Measurements from ENCODE around the gene ARFIP2. TPM values are rescaled to one million over a fixed set of nuclear protein-coding genes. Genes with fewer than 3 reads are reported as not detected.

The ARFIP2 gene
- polyA plus RNA-seq, 2 of the 4 experiments (the other 2 are of a cell fraction): 79.2 to 87.9 TPM

DNA sequence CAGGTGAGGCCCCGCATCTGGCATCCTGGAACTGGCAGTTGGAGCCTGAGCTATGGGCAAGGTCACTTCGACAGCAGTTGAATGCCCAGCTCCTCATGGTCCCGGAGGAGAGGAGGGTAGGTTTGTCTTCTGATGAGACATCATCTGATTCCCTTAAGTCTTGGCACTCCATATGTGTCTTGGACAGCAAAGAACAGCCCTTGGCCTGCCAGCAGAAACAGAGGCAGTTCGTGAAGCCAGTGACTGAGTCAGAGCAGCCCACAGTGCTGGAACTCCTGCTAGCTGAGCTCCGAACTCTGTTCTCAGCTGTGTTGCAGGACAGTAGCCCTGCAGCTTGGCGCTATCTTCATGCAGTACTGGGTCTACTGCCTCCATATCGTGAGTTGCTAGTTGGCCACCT lies 17.0 kb upstream of the ARFIP2 start:
- H3K9me3 ChIP-seq: no peaks in the 10 kb centered on the region
- ATAC-seq (peak in 1 of 2 experiments; percentile 37; a peak in 3 of 6 replicates), DNase-seq (ENCODE audit: low read depth in 1 of 2, low spot score in 1 of 2) (no peak), FAIRE-seq (no peak)
- WGBS (ENCODE audit: missing lambda C conversion rate): 61% methylated on average over 6 of the region's 7 CpGs
- no peaks in the 10 kb centered on the region for H3K4me1 ChIP-seq
- ChIA-PET CTCF (interaction anchor here (0.7 to 6.0 kb wide), 7 partner anchors 8 to 135 kb away, joined by 3 to 30 read pairs (median 3); no protein-coding TSS in a partner anchor), POLR2A (interaction anchor here (1.2 kb wide), 1 partner anchor 17 kb away, joined by 3 read pairs; the partner anchor contains the start of genes ARFIP2 and TIMM10B)
- H3K4me3 ChIP-seq: no peak overlapping the region
- H3K4me2 ChIP-seq: no peak overlapping the region
- H3K27ac ChIP-seq: no peak overlapping the region
- TF ChIP-seq FOSB (CRISPR knock-in tag; IDR thresholded peaks at IDR 0.05) (no peak), CEBPB (IDR thresholded peaks at IDR 0.05) (no peak), MYC (IDR thresholded peaks at IDR 0.05; ENCODE audit: borderline replicate concordance, low read length) (no peak), TFCP2L1 (CRISPR knock-in tag; IDR thresholded peaks at IDR 0.05) (no peak), EHF (CRISPR knock-in tag; IDR thresholded peaks at IDR 0.05) (no peak), ZSCAN20 (CRISPR knock-in tag; IDR thresholded peaks at IDR 0.05) (no peak)
- TF ChIP-seq, protein P1, sequence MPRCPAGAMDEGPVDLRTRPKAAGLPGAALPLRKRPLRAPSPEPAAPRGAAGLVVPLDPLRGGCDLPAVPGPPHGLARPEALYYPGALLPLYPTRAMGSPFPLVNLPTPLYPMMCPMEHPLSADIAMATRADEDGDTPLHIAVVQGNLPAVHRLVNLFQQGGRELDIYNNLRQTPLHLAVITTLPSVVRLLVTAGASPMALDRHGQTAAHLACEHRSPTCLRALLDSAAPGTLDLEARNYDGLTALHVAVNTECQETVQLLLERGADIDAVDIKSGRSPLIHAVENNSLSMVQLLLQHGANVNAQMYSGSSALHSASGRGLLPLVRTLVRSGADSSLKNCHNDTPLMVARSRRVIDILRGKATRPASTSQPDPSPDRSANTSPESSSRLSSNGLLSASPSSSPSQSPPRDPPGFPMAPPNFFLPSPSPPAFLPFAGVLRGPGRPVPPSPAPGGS (IDR thresholded peaks at IDR 0.05): no peak
- TF ChIP-seq, protein P2, sequence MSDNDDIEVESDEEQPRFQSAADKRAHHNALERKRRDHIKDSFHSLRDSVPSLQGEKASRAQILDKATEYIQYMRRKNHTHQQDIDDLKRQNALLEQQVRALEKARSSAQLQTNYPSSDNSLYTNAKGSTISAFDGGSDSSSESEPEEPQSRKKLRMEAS (IDR thresholded peaks at IDR 0.05): no peak
- TF ChIP-seq, protein P3, sequence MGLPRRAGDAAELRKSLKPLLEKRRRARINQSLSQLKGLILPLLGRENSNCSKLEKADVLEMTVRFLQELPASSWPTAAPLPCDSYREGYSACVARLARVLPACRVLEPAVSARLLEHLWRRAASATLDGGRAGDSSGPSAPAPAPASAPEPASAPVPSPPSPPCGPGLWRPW (IDR thresholded peaks at IDR 0.05): no peak
- TF ChIP-seq, protein P4, sequence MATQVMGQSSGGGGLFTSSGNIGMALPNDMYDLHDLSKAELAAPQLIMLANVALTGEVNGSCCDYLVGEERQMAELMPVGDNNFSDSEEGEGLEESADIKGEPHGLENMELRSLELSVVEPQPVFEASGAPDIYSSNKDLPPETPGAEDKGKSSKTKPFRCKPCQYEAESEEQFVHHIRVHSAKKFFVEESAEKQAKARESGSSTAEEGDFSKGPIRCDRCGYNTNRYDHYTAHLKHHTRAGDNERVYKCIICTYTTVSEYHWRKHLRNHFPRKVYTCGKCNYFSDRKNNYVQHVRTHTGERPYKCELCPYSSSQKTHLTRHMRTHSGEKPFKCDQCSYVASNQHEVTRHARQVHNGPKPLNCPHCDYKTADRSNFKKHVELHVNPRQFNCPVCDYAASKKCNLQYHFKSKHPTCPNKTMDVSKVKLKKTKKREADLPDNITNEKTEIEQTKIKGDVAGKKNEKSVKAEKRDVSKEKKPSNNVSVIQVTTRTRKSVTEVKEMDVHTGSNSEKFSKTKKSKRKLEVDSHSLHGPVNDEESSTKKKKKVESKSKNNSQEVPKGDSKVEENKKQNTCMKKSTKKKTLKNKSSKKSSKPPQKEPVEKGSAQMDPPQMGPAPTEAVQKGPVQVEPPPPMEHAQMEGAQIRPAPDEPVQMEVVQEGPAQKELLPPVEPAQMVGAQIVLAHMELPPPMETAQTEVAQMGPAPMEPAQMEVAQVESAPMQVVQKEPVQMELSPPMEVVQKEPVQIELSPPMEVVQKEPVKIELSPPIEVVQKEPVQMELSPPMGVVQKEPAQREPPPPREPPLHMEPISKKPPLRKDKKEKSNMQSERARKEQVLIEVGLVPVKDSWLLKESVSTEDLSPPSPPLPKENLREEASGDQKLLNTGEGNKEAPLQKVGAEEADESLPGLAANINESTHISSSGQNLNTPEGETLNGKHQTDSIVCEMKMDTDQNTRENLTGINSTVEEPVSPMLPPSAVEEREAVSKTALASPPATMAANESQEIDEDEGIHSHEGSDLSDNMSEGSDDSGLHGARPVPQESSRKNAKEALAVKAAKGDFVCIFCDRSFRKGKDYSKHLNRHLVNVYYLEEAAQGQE (IDR thresholded peaks at IDR 0.05): no peak

DNA sequence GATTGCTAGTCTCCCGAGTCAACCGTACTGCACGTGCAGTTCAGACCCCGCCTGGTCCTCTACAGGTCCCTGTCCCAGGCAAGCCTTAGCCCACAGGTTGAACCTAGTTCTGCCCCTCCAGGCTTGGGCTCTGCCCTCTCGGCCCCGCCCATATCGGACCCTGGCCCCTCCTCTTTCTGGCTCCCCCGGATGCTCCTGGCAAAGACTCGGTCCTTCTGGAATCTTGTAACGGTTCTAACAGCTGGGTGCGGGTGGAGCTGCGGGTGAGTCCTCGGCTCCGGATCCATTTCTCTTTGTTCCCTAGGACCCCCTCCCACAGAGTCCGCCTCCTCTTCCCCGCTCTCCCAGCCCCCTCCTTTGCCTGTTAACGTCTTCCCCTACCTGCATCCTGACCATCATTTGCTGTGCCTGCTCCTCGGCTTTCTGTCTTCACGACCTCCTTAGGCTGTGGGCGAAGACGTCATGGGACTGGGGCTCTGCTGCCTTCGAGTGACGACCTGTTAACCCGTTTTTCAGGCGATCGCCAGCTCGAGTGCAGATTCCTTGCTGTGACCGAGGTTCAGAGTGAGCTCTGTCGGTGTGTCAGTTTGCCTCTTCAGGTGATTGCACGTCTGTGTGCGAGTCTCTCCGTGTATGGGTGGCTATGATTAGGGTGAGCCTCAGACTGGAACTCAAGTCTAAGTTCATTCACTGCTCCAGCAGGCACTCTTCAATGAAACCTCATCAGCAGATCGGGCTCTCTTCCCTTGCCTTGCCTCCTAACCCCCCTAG lies 16.1 kb upstream of the ARFIP2 start, which contains the start of gene DNHD1:
Gene DNHD1 (plus strand): TSS at position 212 of the 771 bp plus-strand sequence. CDS start 936 bp downstream, outside the sequence.
- no peak for DNase-seq (ENCODE audit: low read depth in 1 of 2, low spot score in 1 of 2)
- no peaks in the 10 kb centered on the region for H3K9me3 ChIP-seq
- ATAC-seq: no peak; a peak in 1 of 6 replicates
- FAIRE-seq: no peak
- no peak within 1 kb of the TSS for H3K4me2 ChIP-seq
- no peaks in the 10 kb centered on the region for H3K4me1 ChIP-seq
- TF ChIP-seq FOSB (CRISPR knock-in tag; IDR thresholded peaks at IDR 0.05): no peak
- TF ChIP-seq, protein P4 (IDR thresholded peaks at IDR 0.05): no peak
- TF ChIP-seq RFX5 (IDR thresholded peaks at IDR 0.05): no peak
- TF ChIP-seq ELK1 (IDR thresholded peaks at IDR 0.05; ENCODE audit: low read depth, low read length): no peak
- no peak for TF ChIP-seq CEBPB (IDR thresholded peaks at IDR 0.05)
- no peak for TF ChIP-seq E2F6 (IDR thresholded peaks at IDR 0.05; ENCODE audit: borderline replicate concordance, low read depth)
- TF ChIP-seq KDM1A (IDR thresholded peaks at IDR 0.05; ENCODE audit: low read depth): no peak
- no peak for TF ChIP-seq KDM5A (IDR thresholded peaks at IDR 0.05)
- no peak for TF ChIP-seq CTCF (IDR thresholded peaks at IDR 0.05)
- no peak for TF ChIP-seq HOXA7 (CRISPR knock-in tag; IDR thresholded peaks at IDR 0.05)
- CTCF ChIA-PET: interaction anchor here (1.0 to 6.0 kb wide), 5 partner anchors 9 to 134 kb away, joined by 3 to 30 read pairs (median 3); no protein-coding TSS in a partner anchor
- H3K4me3 ChIP-seq: no peak within 1 kb of the TSS
- 88% methylated on average over 33 of the region's 33 CpGs for WGBS (ENCODE audit: missing lambda C conversion rate)
- POLR2A ChIA-PET: no interaction called here
- H3K27ac ChIP-seq: no peak within 1 kb of the TSS
